Vagina (tissue), 2 donors: ENCODE data around the gene BCOR.

Experiments used
- CTCF ChIP-seq, 3 experiments: fragments of 450-650 bp in 2 of 3; fragments of 200-600 bp in 1 of 3; sonication (generic) in 1 of 3; IDR thresholded peaks; one replicate each; pipeline ENCODE4 v1.5.1; 2017 to 2019; ENCODE audit warnings: antibody characterized with exemption in 3 of 3, mild to moderate bottlenecking in 2 of 3, moderate library complexity in 2 of 3
- POLR2A ChIP-seq, 2 donors: fragments of 450-650 bp; IDR thresholded peaks; one replicate each; pipeline ENCODE4 v1.6.1; 2017; ENCODE audit warnings: antibody characterized with exemption in 2 of 2, mild to moderate bottlenecking in 2 of 2, moderate library complexity in 2 of 2
- POLR2AphosphoS5 ChIP-seq, 2 donors: sonication (generic); formaldehyde crosslinking; IDR thresholded peaks; one replicate each; pipeline ENCODE4 v1.9.0; 2017; ENCODE audit warnings: antibody characterized with exemption in 2 of 2, mild to moderate bottlenecking in 2 of 2, low read depth in 1 of 2; ENCODE audit not compliant: insufficient read depth in 1 of 2

GRCh38 chrX:40088299-40088625 is 9.5 kb downstream of the BCOR start:
- TF ChIP-seq CTCF (IDR thresholded peaks at IDR 0.05), result no peak
- no peak for TF ChIP-seq POLR2AphosphoS5 (IDR thresholded peaks at IDR 0.05; ENCODE audit: insufficient read depth in 1 of 2, low read depth in 1 of 2)
- TF ChIP-seq POLR2A (IDR thresholded peaks at IDR 0.05), result no peak
